Measurements from ENCODE around the gene DNAL1.
"Not testable (repeated sequence)": the region's sequence is repeated elsewhere in the genome, so short reads cannot be mapped to it uniquely, and the experiment has no call there.

Gene DNAL1

DNA sequence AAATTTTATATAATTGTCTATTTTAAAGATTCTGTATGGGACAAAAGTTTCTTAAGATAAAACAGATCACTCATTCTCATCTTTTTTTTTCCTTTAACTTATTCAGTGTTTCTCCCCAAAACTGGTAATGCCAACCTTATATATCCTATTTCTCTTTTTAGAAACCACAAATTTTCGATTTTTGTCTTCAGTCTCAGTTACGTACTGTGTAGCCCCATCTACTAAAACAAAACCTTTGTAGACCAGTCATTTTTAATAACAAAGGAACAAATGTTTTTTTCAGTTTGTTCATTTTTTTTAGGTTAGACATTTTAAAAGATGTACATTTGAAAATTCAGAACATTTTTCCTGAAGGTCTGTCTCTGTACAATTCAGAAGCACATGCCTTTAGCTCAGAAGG, 51.2 kb downstream of the DNAL1 start:
- DNase-seq (ENCODE audit: low read depth), result peak; percentile 63
- peak overlapping the region; percentile 44; the same call in 1 of the 2 replicates for H3K4me3 ChIP-seq (ENCODE audit: low read depth, low read length)
- TF ChIP-seq, protein P1, sequence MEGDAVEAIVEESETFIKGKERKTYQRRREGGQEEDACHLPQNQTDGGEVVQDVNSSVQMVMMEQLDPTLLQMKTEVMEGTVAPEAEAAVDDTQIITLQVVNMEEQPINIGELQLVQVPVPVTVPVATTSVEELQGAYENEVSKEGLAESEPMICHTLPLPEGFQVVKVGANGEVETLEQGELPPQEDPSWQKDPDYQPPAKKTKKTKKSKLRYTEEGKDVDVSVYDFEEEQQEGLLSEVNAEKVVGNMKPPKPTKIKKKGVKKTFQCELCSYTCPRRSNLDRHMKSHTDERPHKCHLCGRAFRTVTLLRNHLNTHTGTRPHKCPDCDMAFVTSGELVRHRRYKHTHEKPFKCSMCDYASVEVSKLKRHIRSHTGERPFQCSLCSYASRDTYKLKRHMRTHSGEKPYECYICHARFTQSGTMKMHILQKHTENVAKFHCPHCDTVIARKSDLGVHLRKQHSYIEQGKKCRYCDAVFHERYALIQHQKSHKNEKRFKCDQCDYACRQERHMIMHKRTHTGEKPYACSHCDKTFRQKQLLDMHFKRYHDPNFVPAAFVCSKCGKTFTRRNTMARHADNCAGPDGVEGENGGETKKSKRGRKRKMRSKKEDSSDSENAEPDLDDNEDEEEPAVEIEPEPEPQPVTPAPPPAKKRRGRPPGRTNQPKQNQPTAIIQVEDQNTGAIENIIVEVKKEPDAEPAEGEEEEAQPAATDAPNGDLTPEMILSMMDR (IDR thresholded peaks at IDR 0.05; ENCODE audit: insufficient read depth, low read depth, low read length, missing control alignments), result no peak

- peak; percentile 87 for DNase-seq (ENCODE audit: low read depth)
- peak overlapping the region; percentile 44; the same call in 1 of the 2 replicates for H3K4me3 ChIP-seq (ENCODE audit: low read depth, low read length)
- TF ChIP-seq, protein P1 (IDR thresholded peaks at IDR 0.05; ENCODE audit: insufficient read depth, low read depth, low read length, missing control alignments), result no peak
Observed at GRCh38 chr14:73696466-73697400, 51.9 kb downstream of the DNAL1 start.

DNA sequence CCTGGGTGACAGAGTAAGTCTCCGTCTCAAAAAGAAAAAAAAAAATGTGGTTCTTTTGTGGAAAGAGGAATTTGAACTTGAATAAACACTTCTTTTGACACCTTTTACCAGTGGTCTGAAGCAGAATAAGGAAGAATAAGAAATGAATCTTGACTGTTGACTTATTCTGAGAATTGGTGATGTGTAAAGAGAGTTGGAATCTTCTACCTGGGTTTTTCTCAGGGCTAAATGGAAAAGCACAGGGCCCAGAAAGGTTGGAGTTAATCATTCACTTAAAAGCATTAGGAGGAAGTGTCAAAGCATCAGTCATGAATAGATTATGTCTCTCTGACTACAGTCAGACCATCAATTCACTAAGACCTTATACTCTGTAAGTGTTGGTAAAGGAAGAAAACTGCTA, 55.5 kb downstream of the DNAL1 start:
- TF ChIP-seq, protein P1 (IDR thresholded peaks at IDR 0.05; ENCODE audit: insufficient read depth, low read depth, low read length, missing control alignments), result no peak
- no peak for DNase-seq (ENCODE audit: low read depth)
- no peak overlapping the region for H3K4me3 ChIP-seq (ENCODE audit: low read depth, low read length)

- not testable (repeated sequence) for H3K4me3 ChIP-seq (ENCODE audit: low read depth, low read length); DNase-seq (ENCODE audit: low read depth)
Observed at GRCh38 chr14:73708076-73708475, 63.3 kb downstream of the DNAL1 start.

DNA sequence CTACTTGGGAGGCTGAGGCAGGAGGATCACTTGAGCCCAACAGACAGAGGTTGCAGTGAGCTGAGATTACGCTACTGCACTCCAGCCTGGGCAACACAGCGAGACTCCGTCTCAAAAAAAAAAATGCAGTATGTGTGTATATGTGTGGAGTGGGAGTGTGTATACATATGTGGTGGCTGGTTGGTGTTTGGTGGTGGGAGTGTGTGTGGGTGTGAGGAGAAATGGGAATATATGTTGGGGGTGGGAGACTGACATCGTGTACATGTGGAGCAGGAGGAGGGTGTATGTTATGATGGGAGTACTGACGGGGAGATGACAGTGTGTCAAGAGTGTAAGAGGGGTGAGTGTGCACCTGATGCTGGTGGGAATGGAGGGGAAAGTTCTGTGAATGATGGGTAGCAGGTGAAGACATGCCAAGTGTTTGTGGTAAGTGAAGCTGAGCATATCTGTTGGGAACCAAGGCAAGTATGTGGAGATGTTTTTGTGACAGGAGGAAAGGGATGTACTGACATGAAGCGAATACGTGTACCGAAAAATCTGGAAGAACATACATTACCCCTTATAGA, 65.2 kb downstream of the DNAL1 start:
- TF ChIP-seq, protein P1 (IDR thresholded peaks at IDR 0.05; ENCODE audit: insufficient read depth, low read depth, low read length, missing control alignments), result no peak
- H3K4me3 ChIP-seq (ENCODE audit: low read depth, low read length), result no peak overlapping the region
- no peak for DNase-seq (ENCODE audit: low read depth)

DNA sequence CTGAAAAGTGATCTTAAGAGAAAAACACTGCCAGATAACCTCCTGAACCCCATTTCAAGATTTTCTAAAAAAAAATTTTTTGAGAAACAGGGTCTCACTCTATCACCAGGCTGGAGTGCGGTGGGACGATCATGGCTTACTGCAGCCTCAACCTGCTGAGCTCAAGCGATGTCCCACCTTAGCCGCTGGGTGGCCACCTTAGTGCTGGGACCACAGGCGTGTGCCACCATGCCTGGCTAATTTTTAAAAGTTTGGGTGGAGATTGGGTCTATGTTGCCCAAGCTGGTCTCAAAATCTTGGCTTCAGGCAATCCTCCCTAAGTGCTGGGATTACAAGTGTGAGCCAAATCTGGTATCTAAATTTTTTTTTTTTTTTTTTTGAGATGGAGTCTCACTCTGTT, 66.0 kb downstream of the DNAL1 start:
- no peak for DNase-seq (ENCODE audit: low read depth)
- no peak overlapping the region for H3K4me3 ChIP-seq (ENCODE audit: low read depth, low read length)
- TF ChIP-seq, protein P1 (IDR thresholded peaks at IDR 0.05; ENCODE audit: insufficient read depth, low read depth, low read length, missing control alignments), result no peak

DNA sequence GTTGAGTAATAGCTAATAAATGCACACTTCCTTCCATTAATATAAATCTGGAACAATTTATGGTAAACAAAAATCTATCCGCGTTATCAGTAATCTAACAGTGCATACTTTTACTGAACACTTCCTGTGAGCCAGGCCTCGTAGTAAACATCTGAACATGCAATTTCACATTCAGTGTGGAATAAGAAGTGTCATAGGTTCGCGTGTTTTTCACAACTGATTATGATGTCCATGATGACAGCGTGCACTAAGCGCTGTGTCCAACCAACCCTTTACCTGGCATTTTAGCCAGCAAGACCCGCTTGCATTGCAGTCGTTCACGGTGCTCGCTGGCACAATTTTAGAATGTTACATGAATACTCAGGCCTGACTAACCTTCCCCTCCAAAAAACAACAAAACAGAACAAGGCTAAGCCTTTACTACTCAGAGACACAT, 67.3 kb downstream of the DNAL1 start:
- peak overlapping the region; percentile 62 for H3K4me3 ChIP-seq (ENCODE audit: low read depth, low read length)
- no peak for DNase-seq (ENCODE audit: low read depth)
- TF ChIP-seq, protein P1 (IDR thresholded peaks at IDR 0.05; ENCODE audit: insufficient read depth, low read depth, low read length, missing control alignments), result no peak
